GM12878 (cell line): ENCODE results near the gene C19orf47. TPM values are rescaled to one million over a fixed set of nuclear protein-coding genes. Genes with fewer than 3 reads are reported as not detected.
A peak's percentile ranks its signal among the peaks of the same experiment; 100 is the strongest.

Experiments used
- BMI1 ChIP-seq: fragments of 450-650 bp; IDR thresholded peaks from 2 replicates; pipeline ENCODE4 v1.6.1; 2016; ENCODE audit warnings: mild to moderate bottlenecking, moderate library complexity, borderline replicate concordance
- CEBPB ChIP-seq, 2 experiments: fragments of 150-350 bp in 1 of 2; IDR thresholded peaks; 2 replicates each; pipeline ENCODE4 v1.6.1; 2012 to 2014; ENCODE audit warnings: low read depth in 2 of 2, low read length in 2 of 2, borderline replicate concordance in 1 of 2, inconsistent platforms in 1 of 2
- CHD1 ChIP-seq: IDR thresholded peaks from 2 replicates; pipeline ENCODE4 v1.6.1; 2012; ENCODE audit warnings: low read depth, low read length, improper control_type of control experiment
- DPF2 ChIP-seq: fragments of 450-650 bp; IDR thresholded peaks from 2 replicates; pipeline ENCODE4 v1.6.1; 2017; ENCODE audit warnings: mild to moderate bottlenecking
- EP300 ChIP-seq, 2 experiments: fragments of 150-350 bp in 1 of 2; IDR thresholded peaks; 2 replicates each; pipeline ENCODE4 v1.6.1; 2011 to 2012; ENCODE audit warnings: low read depth in 2 of 2, low read length in 2 of 2, borderline replicate concordance in 1 of 2, improper control_type of control experiment in 1 of 2, inconsistent platforms in 1 of 2; ENCODE audit not compliant: control insufficient read depth in 1 of 2
- FOXK2 ChIP-seq: fragments of 450-650 bp; IDR thresholded peaks from 2 replicates; pipeline ENCODE4 v1.6.1; 2017; ENCODE audit warnings: mild to moderate bottlenecking, moderate library complexity
- HCFC1 ChIP-seq: fragments of 150-350 bp; IDR thresholded peaks from 2 replicates; pipeline ENCODE4 v1.6.1; 2014; ENCODE audit warnings: low read length
- IKZF1 ChIP-seq: fragments of 450-650 bp; conservative IDR thresholded peaks from 2 replicates; pipeline ENCODE4 v1.6.1; 2017; ENCODE audit warnings: antibody characterized with exemption, mild to moderate bottlenecking
- IKZF2 ChIP-seq, 2 experiments: fragments of 450-650 bp; IDR thresholded peaks; 2 replicates each; pipeline ENCODE4 v1.6.1; 2017; ENCODE audit warnings: mild to moderate bottlenecking in 2 of 2, moderate library complexity in 2 of 2
- JUNB ChIP-seq: IDR thresholded peaks from 2 replicates; pipeline ENCODE4 v1.6.1; 2016; ENCODE audit warnings: antibody characterized with exemption, mild to moderate bottlenecking
- KAT2A ChIP-seq: conservative IDR thresholded peaks from 2 replicates; pipeline ENCODE4 v1.6.1; 2011; ENCODE audit warnings: low read depth, low read length; ENCODE audit not compliant: control insufficient read depth
- LARP7 ChIP-seq: fragments of 450-650 bp; IDR thresholded peaks from 2 replicates; pipeline ENCODE4 v1.6.1; 2017; ENCODE audit warnings: mild to moderate bottlenecking
- MYB ChIP-seq: fragments of 150-350 bp; IDR thresholded peaks from 2 replicates; pipeline ENCODE4 v1.6.1; 2014; ENCODE audit warnings: mild to moderate bottlenecking, low read depth, low read length, borderline replicate concordance
- MYC ChIP-seq: IDR thresholded peaks from 2 replicates; pipeline ENCODE4 v1.6.1; 2011; ENCODE audit warnings: mild to moderate bottlenecking, low read length, moderate library complexity, inconsistent platforms; ENCODE audit not compliant: insufficient read depth, insufficient replicate concordance, insufficient read length, severe bottlenecking
- POLR2A ChIP-seq: IDR thresholded peaks from 2 replicates; pipeline ENCODE4 v1.6.1; 2011; ENCODE audit warnings: low read depth, mild to moderate bottlenecking, low read length
- POLR2AphosphoS5 ChIP-seq: IDR thresholded peaks from 2 replicates; pipeline ENCODE4 v1.6.1; 2011; ENCODE audit warnings: mild to moderate bottlenecking, low read length, inconsistent platforms
- RCOR1 ChIP-seq: conservative IDR thresholded peaks from 2 replicates; pipeline ENCODE4 v1.6.1; 2012; ENCODE audit warnings: low read depth, low read length, improper control_type of control experiment
- RFX5 ChIP-seq: IDR thresholded peaks from 2 replicates; pipeline ENCODE4 v1.6.1; 2011; ENCODE audit warnings: low read depth, low read length, improper control_type of control experiment
- RUNX3 ChIP-seq: IDR thresholded peaks from 2 replicates; pipeline ENCODE4 v1.6.1; 2012; ENCODE audit warnings: low read length, inconsistent platforms
- SIN3A ChIP-seq: IDR thresholded peaks from 2 replicates; pipeline ENCODE4 v1.6.1; 2012; ENCODE audit warnings: low read depth, low read length, improper control_type of control experiment
- STAT1 ChIP-seq: fragments of 450-650 bp; conservative IDR thresholded peaks from 2 replicates; pipeline ENCODE4 v1.6.1; 2014; ENCODE audit warnings: antibody characterized with exemption, mild to moderate bottlenecking
- TBL1XR1 ChIP-seq: IDR thresholded peaks from 2 replicates; pipeline ENCODE4 v1.6.1; 2012; ENCODE audit warnings: low read depth, low read length, improper control_type of control experiment
- TCF3 ChIP-seq: IDR thresholded peaks from 2 replicates; pipeline ENCODE4 v1.6.1; 2012; ENCODE audit warnings: low read depth, mild to moderate bottlenecking, low read length, borderline replicate concordance; ENCODE audit not compliant: insufficient read depth
- ZNF207 ChIP-seq: fragments of 450-650 bp; IDR thresholded peaks from 2 replicates; pipeline ENCODE4 v1.6.1; 2014; ENCODE audit warnings: antibody characterized with exemption, mild to moderate bottlenecking, borderline replicate concordance
- ZNF274 ChIP-seq: IDR thresholded peaks from one replicate; pipeline ENCODE4 v1.8.0; 2011; ENCODE audit not compliant: insufficient read length, insufficient read depth
- polyA plus RNA-seq, 11 experiments: library from polyadenylated mRNA; depleted of rRNA in 4 of 11; unstranded in 6 of 11; stranded (reverse) in 5 of 11; fragments of >200 nt; fragmentation: Nextera tagmentation in 4 of 11; fragmentation: Illumina TruSeq in 1 of 11; extraction: Ambion mirVana in 4 of 11; extraction: Trizol in 1 of 11; gene quantifications; 1 replicate in 1 of 11; 2 replicates in 10 of 11; pipeline versions ENCODE4 v1.2.1 to v1.2.3, GENCODE V29; 2011 to 2016; ENCODE audit warnings: inconsistent platforms in 2 of 11, missing spikeins in 2 of 11, low read depth in 1 of 11
- total RNA-seq, 4 experiments: library from RNA; depleted of rRNA in 3 of 4; stranded (reverse); fragments of >200 nt in 3 of 4; fragmentation: Illumina TruSeq in 1 of 4; extraction: Trizol in 1 of 4; gene quantifications; 2 replicates each; pipeline versions ENCODE4 v1.2.1 to v1.2.3, GENCODE V29; 2013 to 2021
- TF ChIP-seq, protein P1 (sequence below): fragments of 150-350 bp; IDR thresholded peaks from 2 replicates; pipeline ENCODE4 v1.6.1; 2016; ENCODE audit warnings: low read depth, low read length
- TF ChIP-seq, protein P2 (sequence below): fragments of 450-650 bp; IDR thresholded peaks from 2 replicates; pipeline ENCODE4 v1.6.1; 2016; ENCODE audit warnings: mild to moderate bottlenecking

Gene C19orf47
- total and polyA plus RNA-seq, 10 of the 15 experiments (the other 5 are each of a cell fraction or from before 2014, with no cell fraction given): 0.11 to 29.1 (median 20.2) TPM

DNA sequence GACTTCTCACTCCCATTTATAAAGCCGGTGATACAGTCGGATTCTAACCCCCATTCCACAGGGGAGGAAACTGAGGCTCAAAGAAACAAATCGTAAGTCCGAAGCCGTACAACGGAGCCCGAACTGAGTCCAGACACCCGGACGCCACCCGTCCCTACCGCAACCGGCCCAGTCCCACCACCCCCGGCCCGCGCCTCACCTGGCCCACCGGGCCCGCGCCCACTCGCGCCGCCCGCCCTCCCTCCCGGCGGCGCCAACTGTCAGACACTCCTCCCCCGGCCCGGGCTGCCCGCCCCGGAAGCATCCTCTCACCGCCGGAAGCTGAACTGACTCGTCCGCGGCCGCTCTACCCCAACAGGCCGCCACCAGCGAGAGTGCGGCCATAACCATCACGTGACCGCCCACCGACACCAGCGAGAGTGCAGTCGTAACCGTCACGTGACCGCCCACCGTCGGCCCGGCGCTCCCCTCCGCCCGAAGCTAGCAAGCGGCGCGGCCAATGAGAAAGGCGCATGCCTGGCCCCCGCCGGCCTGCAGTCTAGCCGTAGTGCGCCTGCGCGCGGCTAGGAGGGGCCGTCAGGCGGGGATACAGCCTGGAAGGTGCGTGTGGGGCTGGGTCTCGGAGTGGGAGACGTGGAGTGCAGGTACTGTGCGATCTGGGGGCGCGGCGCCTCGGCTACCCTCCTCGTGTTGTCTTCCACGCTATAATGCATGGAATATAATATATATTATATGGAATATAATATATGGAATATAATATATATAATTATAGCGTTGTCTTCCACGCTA, at the start of gene C19orf47, which contains the start of gene PLD3 (continued):
- TF ChIP-seq, protein P1, sequence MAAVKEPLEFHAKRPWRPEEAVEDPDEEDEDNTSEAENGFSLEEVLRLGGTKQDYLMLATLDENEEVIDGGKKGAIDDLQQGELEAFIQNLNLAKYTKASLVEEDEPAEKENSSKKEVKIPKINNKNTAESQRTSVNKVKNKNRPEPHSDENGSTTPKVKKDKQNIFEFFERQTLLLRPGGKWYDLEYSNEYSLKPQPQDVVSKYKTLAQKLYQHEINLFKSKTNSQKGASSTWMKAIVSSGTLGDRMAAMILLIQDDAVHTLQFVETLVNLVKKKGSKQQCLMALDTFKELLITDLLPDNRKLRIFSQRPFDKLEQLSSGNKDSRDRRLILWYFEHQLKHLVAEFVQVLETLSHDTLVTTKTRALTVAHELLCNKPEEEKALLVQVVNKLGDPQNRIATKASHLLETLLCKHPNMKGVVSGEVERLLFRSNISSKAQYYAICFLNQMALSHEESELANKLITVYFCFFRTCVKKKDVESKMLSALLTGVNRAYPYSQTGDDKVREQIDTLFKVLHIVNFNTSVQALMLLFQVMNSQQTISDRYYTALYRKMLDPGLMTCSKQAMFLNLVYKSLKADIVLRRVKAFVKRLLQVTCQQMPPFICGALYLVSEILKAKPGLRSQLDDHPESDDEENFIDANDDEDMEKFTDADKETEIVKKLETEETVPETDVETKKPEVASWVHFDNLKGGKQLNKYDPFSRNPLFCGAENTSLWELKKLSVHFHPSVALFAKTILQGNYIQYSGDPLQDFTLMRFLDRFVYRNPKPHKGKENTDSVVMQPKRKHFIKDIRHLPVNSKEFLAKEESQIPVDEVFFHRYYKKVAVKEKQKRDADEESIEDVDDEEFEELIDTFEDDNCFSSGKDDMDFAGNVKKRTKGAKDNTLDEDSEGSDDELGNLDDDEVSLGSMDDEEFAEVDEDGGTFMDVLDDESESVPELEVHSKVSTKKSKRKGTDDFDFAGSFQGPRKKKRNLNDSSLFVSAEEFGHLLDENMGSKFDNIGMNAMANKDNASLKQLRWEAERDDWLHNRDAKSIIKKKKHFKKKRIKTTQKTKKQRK: no peak
- TF ChIP-seq POLR2A (peak; percentile 96), SIN3A (peak; percentile 51; the same call in 1 of the 2 replicates), ZNF207 (no peak), LARP7 (peak; percentile 61; the same call in 1 of the 2 replicates), JUNB (no peak), KAT2A (no peak), TCF3 (no peak), FOXK2 (peak; percentile 70), ZNF274 (no peak), MYC (no peak), RUNX3 (no peak), IKZF2 (IDR thresholded peaks at IDR 0.05) (no peak), IKZF1 (peak; percentile 89), MYB (peak; percentile 60; the same call in 1 of the 2 replicates), TBL1XR1 (peak; percentile 48; the same call in 1 of the 2 replicates), POLR2AphosphoS5 (peak; percentile 72; the same call in 1 of the 2 replicates), BMI1 (no peak), DPF2 (peak; percentile 63; the same call in 1 of the 2 replicates), CHD1 (peak; percentile 87; the same call in 1 of the 2 replicates), RCOR1 (no peak), HCFC1 (peak; percentile 78), EP300 (IDR thresholded peaks at IDR 0.05; ENCODE audit: borderline replicate concordance in 1 of 2, control insufficient read depth in 1 of 2, low read depth in 2 of 2, low read length in 2 of 2) (peak in 1 of 2 experiments; percentile 47; a peak in 2 of 4 replicates), STAT1 (no peak), CEBPB (IDR thresholded peaks at IDR 0.05; ENCODE audit: borderline replicate concordance in 1 of 2, low read depth in 2 of 2, low read length in 2 of 2) (no peak), RFX5 (peak; percentile 32; the same call in 1 of the 2 replicates)
- TF ChIP-seq, protein P2, sequence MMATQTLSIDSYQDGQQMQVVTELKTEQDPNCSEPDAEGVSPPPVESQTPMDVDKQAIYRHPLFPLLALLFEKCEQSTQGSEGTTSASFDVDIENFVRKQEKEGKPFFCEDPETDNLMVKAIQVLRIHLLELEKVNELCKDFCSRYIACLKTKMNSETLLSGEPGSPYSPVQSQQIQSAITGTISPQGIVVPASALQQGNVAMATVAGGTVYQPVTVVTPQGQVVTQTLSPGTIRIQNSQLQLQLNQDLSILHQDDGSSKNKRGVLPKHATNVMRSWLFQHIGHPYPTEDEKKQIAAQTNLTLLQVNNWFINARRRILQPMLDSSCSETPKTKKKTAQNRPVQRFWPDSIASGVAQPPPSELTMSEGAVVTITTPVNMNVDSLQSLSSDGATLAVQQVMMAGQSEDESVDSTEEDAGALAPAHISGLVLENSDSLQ: peak; percentile 69
